Measurements from ENCODE around the gene SLC39A11.

SLC39A11 gene

DNA sequence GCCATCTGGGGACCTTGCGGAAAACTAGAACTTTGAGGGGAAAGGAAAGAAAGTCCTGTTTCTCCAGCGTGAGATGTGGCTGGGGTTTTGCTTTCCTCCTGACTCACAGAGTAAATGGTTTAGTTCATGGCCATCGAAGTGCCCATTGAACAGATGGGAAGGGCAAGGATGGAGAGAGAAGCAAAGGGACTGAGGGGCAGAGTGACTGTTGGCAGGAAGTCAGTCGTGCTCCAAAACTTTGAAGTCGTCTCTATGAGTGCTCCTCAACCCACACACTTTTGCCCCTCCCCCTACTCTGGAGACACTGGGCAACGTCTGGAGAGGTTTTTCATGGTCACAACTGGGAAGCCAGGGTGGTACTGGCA, 476.9 kb downstream of the SLC39A11 start:
- no peak for DNase-seq (ENCODE audit: low spot score)

DNA sequence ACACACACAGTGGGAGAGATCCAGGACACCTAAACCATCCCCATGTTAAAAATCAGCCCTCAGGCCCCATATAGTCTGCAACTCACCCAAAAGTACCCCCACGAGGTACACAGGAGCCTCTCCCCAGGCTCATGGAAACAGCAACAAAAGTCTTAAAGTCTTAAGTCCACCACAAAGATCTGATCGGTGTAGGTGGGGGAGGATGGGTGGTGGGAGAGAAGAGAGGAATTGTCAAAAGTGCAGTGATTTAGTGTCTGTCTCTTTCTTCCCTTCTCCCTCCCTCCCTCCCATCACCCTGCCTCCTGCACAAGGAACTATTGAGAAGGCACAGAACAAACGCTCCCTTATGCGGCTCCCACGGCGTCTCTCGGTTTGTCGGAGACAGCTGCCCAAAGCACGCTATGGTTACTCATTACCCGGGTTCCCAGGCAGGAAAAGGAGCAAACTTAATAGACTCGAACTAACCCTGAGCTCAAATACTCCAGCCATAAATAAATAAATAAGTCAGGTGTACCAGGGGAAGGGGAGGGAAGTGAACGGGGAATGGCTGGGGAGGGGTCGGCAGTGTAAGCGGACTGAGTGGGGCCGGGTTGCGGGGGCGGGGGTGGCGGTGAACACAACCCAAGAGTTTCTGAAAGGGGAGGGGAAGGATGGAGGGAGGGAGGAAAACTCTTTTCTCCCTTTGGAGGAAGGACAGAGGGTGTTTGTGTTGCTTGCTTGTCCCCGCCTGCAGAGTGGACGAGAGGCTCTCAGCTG, 477.4 kb downstream of the SLC39A11 start:
- no peak for DNase-seq (ENCODE audit: low spot score)

DNA sequence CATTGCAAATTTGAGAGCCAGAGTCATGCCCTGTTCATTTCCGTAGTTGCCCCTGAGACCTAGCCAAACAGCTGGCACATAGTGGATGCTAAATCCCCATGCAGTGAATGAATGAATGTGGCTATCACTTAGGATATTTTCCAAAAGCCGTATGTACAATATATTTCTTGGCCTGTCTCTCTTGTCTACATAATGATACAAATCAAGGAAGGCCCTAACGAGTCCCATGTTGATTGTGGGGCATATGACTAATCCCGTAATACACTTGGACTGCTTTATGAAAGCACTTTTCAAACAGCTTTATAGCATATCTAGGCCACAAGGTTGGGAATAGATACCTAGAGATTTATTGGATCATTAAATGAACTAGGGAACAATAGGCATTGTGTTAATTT, 478.0 kb downstream of the SLC39A11 start:
- no peak for DNase-seq (ENCODE audit: low spot score)

DNA sequence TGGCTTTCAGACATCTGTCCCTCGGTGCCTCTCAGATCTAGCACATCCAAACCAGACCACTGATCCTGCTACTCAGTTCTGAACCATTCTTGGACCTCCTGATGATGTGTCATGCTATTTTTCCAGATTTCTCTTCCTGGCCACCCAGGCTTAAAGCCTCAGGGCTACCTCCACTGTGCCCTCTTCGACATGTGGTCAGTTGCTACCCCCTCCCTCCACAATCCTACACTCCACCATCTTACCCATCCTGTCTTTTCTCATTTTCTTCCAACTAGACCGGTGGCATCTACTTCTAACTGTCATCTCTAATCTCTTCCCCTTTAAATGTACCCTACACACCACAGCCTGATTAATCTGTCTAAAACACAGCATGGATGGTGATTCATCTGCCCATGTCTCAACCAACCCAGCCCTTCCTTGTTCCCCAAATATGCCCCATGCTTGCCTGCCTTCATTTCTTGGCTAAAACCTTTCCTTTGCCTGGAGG, 478.6 kb downstream of the SLC39A11 start:
- no peak for DNase-seq (ENCODE audit: low spot score)

DNA sequence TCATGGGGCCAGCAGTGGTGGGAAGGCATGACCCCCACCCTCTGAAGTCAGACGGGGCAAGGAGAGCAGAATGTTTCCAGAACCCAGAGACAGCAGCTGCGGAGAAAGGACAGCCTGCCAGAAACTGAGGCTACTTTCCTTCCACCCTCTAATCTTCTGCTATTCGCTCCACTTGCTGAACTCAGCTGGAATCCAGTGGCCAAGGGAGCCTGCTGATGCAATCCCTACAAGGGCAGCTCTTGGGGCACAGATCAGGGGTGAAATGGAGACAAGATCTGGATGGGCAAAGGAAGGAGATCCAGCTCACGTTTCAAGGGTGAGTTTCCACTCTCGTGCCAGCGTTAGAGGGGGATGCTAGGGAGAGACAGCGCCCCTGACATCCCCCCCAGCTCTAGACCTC, 479.1 kb downstream of the SLC39A11 start:
- no peak for DNase-seq (ENCODE audit: low spot score)

DNA sequence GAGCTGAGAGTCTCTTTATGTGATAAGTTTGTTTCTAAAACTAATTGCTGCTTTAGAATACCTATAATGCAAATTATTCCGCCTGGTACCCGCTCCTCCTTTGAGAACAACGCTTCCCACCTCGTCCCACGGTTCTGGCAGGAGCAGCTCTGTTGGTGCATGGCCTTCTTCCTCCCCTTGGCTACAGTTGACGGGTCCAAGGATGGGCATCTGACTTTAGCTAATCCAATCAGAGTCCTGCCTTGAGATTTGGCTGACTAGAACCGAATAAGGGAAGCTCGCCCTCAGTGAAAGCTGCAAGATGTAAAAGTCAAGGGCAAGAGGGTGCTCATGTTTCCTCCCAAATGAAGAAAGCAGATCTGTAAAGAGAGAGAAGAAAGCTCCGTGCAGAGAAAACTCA, 481.3 kb downstream of the SLC39A11 start:
- no peak for DNase-seq (ENCODE audit: low spot score)

DNA sequence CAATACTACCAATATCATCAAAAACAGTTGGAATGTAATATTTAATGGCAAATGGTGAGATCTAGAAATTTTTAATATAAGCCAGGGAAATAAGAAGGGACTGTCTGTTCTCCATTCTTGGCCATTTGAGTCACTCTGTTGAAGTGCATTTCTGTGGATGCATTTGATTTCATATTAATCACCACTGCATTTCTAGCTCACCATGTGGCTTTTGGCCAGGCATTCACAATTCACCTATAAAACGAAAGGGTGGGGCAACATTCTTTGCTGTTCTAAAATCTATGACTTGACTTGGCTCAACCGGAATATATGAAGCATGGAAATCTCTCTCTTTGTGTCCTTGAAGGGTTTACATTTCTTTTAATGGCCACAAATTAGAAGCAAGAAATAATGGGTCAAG, 483.0 kb downstream of the SLC39A11 start:
- no peak for DNase-seq (ENCODE audit: low spot score)

DNA sequence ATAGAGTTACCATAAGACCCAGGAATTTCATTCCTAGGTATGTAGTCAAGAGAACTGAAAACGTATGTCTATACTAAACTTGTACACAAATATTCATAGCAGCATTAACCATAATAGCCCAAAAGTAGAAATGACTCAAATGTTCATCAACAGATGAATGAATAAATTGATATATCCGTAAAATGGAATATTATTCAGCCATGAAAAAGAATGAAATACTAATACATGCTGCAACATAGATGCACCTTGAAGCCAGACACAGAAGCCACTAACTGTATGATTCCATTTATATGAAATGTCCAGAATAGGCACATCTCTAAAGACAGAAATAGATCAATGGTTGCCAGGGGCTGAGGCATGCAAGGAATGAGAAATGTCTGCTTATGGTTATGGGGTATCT, 484.1 kb downstream of the SLC39A11 start:
- no peak for DNase-seq (ENCODE audit: low spot score)

DNA sequence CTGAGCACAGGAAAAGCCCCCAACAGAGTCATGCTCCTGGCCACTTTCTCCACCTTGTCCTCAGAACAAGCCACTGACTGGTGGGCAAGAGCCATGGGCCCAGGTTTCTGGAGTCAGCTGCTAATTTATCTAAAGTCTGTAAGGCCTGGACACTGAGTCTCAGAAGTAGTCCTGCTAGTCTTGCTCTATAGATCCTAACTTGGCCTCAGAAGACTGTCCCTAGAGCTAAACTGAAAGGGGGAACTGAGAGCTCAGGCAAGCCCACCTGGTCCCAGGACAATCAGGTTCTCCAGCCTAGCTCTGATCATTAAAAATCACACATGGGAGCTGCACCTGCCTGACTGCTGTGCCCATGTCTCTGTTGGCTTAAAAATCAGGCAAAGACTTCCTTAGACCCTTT, 485.8 kb downstream of the SLC39A11 start:
- no peak for DNase-seq (ENCODE audit: low spot score)

DNA sequence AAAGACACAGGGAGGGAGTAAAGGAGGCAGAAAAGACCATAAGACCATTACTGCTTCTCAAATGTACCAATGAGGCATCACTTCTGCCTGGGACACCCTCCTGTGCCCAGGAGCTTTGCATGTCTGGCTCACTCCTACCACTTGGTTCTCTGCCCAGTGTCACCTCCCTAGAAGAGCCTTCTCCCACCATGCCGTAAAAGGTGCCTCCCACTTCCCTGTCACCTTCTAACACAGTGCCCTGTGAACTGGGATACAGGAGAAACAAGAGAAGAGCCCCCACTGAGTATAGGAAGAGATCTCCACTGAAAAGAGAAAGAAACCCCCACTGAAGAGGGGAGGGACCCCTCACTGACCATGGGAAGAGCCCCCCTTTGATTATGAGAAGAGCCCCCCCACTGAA, 486.9 kb downstream of the SLC39A11 start:
- DNase-seq (ENCODE audit: low spot score), result no peak

DNA sequence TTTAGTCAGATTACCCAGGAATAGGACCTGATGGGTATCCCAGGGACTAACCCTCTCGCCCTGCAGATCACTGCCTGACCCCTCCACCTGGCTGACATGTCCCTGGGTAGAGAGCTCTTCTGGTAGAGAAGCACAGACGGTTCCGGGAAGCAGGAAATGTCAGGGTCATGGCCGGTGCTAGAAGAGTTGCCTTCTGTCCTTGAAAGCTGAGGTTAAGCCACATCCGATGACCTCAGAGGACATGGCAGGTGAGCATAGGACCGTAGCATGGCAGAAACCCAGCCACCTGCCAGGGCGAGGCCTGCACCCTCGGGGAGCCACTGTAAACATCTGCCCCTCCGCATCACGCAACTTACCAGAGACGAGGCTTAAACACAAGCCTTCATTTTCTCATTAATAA, 488.0 kb downstream of the SLC39A11 start:
- DNase-seq (ENCODE audit: low spot score), result no peak

DNA sequence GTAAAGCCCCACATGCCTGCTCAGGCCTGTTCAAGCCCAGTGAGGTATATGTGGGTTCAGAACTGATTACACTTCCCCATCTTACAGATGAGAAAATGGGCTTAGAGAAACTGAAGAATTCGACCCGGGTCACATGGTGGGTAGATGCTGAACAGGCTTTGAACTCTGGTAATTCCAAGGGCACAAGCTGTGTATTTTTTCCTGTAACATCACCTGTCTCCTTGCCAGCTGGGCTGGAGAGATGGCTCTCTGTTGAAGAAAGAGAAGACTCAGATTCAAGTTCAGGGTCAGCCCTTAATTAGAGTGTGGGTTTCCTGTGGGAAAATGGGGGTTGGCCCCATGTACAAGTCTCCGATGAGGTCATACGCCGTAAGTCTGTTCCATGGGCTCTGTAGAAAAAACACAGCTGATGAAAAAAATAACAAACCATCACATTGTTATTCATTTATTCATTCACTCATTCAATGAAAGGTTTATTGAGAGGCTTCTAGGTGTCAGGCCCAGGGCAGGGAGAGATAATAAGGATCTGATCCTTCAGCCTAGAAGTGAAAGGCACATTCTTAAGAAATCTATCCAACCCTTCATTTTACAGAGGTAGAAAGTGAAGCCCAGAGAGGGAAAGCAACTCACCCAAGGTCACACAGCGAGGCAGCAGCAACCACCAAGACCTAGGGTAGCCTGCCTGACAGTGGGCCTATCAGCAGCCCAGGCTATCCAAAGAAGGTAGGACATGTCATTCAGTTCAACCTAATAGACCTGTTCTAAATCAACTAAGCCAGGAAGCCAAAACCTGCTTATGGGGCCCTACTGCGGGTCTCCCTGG, 488.9 kb downstream of the SLC39A11 start:
- no peak for DNase-seq (ENCODE audit: low spot score)

DNA sequence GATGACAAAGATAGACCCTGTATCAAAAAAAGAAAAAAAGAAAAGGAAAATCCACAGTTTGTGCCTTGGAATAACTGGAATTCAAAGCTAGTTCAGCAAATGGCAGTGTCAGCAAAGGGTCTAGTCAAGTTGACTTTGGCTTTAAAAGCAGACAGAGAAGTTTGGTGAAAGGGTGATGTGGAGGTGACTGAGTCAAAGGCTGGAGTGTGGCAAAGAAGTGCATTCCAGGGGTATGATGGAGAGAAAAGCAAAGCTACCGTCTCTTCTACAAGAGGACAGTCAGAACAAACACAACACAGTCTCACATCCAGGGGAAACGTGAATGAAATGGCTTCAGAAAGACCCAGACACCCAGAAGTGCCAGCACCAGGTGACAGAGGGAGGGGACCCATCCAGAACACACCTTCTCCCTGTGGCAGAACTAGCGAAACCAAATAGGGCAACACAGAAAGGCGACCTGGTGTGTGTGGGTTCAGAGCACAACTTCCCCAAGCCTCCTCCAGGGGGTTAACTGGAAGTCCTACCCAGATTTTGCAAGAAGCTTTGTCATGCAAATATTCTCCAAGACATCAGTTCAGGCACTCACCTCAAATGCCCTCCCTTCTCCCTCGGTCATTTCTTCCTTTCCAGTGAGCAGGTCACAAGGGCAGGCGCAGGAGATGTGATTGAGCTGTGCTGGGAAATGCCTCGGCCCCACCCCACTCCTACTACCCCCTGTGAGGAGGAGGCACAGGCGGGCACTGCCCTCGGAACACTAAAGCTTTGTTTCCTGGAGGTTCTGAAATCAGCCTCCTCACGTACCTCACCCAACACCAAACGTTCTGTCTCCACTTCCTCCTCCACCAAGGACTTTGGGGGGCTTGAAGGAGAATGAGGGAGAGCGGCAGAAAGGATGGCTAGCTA, 489.7 kb downstream of the SLC39A11 start:
- no peak for DNase-seq (ENCODE audit: low spot score)

DNA sequence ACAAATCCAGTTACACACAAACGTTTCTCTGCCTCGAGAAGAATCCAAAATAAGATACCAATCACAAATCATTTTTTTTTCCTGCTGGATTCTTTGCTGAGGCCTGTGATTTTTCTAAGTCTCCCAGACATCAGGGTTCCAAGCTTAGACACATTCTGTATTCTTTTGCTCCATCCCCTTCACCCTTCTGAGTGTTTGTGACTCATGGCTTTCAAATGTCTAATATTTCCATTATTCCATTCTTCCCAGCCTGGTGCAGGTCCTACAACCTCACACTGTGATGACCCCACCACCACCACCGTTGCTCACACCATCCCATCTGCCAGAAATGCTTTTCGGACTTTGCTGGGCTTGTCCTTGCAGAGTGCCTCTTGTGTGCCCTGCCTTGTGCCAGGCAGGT, 491.6 kb downstream of the SLC39A11 start:
- DNase-seq (ENCODE audit: low spot score), result no peak

DNA sequence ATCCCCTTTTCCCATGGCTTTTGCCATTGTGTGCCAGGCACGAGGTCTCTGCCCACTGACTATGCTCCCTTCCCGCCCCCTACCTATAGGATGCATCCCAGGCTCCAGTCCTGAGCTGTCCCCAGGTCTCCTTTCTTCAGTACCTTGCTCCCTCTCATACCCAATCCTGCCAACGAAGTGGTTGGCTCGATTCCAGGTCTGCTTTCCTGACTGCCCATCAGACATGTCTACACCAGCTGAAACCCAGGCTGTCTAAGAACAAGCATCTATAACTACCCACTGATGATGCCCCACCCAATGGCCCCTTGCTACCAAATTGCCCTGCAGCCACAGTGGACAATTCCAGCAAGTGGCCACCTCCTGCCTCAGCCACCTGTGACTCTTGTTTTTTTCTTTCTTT, 492.6 kb downstream of the SLC39A11 start:
- DNase-seq (ENCODE audit: low spot score), result no peak

DNA sequence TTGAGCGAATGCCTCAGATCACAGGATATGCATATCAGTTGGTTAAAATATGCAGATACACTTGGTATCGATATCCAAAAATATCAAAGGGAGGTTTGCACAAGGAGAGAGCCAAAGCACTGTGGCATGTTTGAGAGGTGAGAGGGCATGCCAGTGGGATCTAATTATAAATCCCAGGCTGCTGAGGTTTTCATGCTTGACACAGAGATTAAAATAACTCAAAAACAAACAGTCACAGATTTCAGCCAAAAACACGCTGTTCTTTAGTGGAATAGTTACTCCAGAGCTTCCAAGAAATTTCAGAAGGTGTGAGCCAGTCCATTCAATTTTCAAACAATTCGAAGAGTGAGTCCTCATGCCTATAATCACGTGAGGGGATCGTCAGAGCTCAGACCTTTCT, 493.8 kb downstream of the SLC39A11 start:
- DNase-seq (ENCODE audit: low spot score), result no peak

DNA sequence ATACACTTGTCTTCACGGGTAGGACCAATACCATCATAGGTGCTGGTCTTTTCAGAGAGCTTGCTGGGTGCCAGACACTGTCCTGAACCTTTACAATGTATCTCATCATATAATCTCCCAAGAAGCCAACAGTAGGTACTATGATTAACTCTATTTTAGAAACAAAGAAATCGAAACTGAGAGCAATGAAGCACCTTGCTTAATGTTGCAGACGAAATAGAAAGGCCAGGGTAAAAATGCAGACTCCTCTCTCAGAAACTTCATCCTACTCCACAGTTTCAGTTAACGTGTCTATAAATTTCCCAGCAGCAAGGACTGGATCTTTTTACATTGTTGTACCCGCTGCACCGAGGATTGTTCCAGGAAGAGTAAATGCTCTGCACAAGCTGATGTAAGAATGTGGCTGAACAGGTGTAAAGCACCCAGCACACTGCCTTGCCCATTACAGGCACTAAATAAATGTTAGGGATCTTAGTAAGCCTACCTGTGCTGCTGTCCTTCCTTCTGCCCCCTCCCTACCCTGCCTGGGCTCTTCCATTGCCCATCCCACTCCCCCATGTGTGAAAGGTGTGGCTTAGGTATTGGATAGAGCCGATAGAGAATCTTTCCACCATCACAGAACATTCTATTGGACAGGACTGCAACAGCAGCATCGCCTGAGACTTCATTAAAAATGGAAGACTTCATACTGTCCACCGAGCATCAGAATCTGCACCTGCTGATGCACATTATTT, 495.0 kb downstream of the SLC39A11 start:
- no peak for DNase-seq (ENCODE audit: low spot score)
